ENCODE data around the gene MICU1. TPM values are rescaled to one million over a fixed set of nuclear protein-coding genes. Genes with fewer than 3 reads are reported as not detected.
"Not testable (repeated sequence)": the region's sequence is repeated elsewhere in the genome, so short reads cannot be mapped to it uniquely, and the experiment has no call there.

Gene MICU1
- total and polyA plus RNA-seq, 2 donors, result 21.2 to 25.9 TPM

DNA sequence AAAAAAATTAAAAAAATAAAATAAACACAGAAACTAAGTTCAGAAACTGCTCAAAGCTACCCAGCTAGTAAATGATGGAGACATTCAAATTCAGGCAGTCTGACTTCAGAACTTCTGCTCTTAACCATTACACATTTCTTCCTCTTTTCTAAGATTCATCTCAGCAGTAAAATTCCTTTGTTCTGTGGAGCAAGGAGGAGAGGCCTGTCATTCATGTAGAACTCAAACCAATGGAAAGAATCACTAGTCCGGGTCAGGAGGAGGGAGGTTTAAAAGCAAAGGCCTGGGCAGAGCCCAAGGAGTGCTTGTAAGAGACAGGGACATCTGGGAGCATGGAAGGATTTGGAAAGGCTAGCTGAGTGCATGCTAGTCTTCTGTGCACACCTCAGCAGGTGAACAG is 233.3 kb downstream of the MICU1 start:
- WGBS, result 97% methylated on average over 1 of the region's 1 CpG
- H3K36me3 ChIP-seq (ENCODE audit: control insufficient read depth in 2 of 2, insufficient read depth in 2 of 2, low read length in 1 of 2), result no peaks in the 10 kb centered on the region
- no peaks in the 10 kb centered on the region for H3K4me1 ChIP-seq (ENCODE audit: control insufficient read depth in 2 of 2, insufficient read depth in 2 of 2, low read length in 2 of 2)
- H3K4me3 ChIP-seq (ENCODE audit: low read length in 2 of 2), result no peak overlapping the region
- H3K9me3 ChIP-seq (ENCODE audit: control insufficient read depth in 2 of 2, insufficient read depth in 1 of 2, low read length in 1 of 2), result no peaks in the 10 kb centered on the region
- no peak for DNase-seq (ENCODE audit: low read depth in 6 of 9, low spot score in 9 of 9)
- H3K27ac ChIP-seq (ENCODE audit: low read depth in 1 of 2, low read length in 1 of 2), result no peak overlapping the region
- no peaks in the 10 kb centered on the region for H3K27me3 ChIP-seq (ENCODE audit: control insufficient read depth in 2 of 2, insufficient read depth in 1 of 2, low read length in 1 of 2)

DNA sequence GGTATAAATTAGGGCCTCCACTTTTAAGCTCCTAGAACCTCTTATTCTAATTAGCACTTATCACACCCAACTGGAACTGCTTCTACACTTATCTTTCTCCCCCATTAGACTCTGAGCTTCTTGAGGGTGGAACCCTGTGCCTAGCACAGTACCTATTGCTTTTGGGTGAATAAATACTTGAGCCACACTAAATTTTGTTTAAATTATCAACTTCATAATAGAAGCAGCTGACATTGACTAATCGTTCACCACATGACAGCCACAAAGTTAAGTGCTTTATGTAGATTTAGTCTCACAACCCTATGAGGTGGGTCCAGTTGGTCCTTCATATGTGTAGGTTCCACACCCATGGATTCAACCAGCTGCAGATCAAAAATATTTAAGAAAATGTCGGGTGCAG is 235.1 kb downstream of the MICU1 start:
- no peak overlapping the region for H3K27ac ChIP-seq (ENCODE audit: low read depth in 1 of 2, low read length in 1 of 2)
- no peaks in the 10 kb centered on the region for H3K27me3 ChIP-seq (ENCODE audit: control insufficient read depth in 2 of 2, insufficient read depth in 1 of 2, low read length in 1 of 2)
- no peaks in the 10 kb centered on the region for H3K4me1 ChIP-seq (ENCODE audit: control insufficient read depth in 2 of 2, insufficient read depth in 2 of 2, low read length in 2 of 2)
- H3K4me3 ChIP-seq (ENCODE audit: low read length in 2 of 2), result no peak overlapping the region
- WGBS, result 98% methylated on average over 2 of the region's 2 CpGs
- H3K9me3 ChIP-seq (ENCODE audit: control insufficient read depth in 2 of 2, insufficient read depth in 1 of 2, low read length in 1 of 2), result no peaks in the 10 kb centered on the region
- no peak for DNase-seq (ENCODE audit: low read depth in 6 of 9, low spot score in 9 of 9)
- H3K36me3 ChIP-seq (ENCODE audit: control insufficient read depth in 2 of 2, insufficient read depth in 2 of 2, low read length in 1 of 2), result no peaks in the 10 kb centered on the region

DNA sequence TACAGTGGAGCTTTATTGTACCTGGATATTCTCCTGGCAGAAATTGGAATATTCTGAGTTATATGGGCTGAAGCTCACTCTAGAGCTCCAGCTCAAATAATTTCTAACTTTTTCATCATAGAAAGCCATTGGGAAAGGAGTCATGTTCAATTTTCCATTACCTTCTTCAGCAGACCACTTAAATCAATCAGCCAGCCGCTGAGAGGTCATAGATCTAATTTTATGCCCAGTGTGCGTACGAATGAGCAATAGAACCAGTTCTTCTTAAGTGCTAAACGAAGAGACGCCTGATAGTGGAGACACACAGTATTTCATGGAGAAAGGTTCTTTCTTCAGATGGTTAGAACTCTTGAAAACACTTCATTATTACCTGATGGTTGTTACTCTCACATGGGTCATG is 236.2 kb downstream of the MICU1 start:
- DNase-seq (ENCODE audit: low read depth in 6 of 9, low spot score in 9 of 9), result no peak
- Histone ChIP-seq H3K4me3 (ENCODE audit: low read length in 2 of 2) (no peak overlapping the region), H3K27ac (ENCODE audit: low read depth in 1 of 2, low read length in 1 of 2) (no peak overlapping the region), H3K36me3 (ENCODE audit: control insufficient read depth in 2 of 2, insufficient read depth in 2 of 2, low read length in 1 of 2) (no peaks in the 10 kb centered on the region), H3K9me3 (ENCODE audit: control insufficient read depth in 2 of 2, insufficient read depth in 1 of 2, low read length in 1 of 2) (no peaks in the 10 kb centered on the region), H3K27me3 (ENCODE audit: control insufficient read depth in 2 of 2, insufficient read depth in 1 of 2, low read length in 1 of 2) (no peaks in the 10 kb centered on the region), H3K4me1 (ENCODE audit: control insufficient read depth in 2 of 2, insufficient read depth in 2 of 2, low read length in 2 of 2) (no peaks in the 10 kb centered on the region)
- WGBS, result 99% methylated on average over 5 of the region's 5 CpGs

DNA sequence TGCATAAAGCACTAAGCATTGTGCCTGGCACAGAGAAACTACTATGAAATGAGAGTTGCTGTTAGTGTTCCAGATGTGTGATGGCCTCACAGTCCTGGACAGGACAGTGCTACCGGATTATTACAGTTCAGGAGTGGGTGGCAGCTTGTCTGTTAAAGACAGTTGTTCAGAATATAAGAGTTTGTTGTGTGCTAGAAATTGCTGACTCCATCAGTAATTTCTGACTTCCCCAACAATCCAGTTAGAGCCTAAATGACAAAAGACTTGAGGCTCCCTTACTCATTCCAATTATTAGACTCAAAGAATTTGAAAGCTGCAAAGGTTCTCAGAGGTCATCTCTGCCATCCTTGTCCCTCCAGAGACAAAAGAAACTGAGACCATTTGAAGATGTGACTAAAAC is 236.9 kb downstream of the MICU1 start:
- H3K27me3 ChIP-seq (ENCODE audit: control insufficient read depth in 2 of 2, insufficient read depth in 1 of 2, low read length in 1 of 2), result no peaks in the 10 kb centered on the region
- H3K4me3 ChIP-seq (ENCODE audit: low read length in 2 of 2), result no peak overlapping the region
- DNase-seq (ENCODE audit: low read depth in 6 of 9, low spot score in 9 of 9), result no peak
- 96% methylated on average over 1 of the region's 1 CpG for WGBS
- H3K27ac ChIP-seq (ENCODE audit: low read depth in 1 of 2, low read length in 1 of 2), result no peak overlapping the region
- H3K4me1 ChIP-seq (ENCODE audit: control insufficient read depth in 2 of 2, insufficient read depth in 2 of 2, low read length in 2 of 2), result no peaks in the 10 kb centered on the region
- H3K36me3 ChIP-seq (ENCODE audit: control insufficient read depth in 2 of 2, insufficient read depth in 2 of 2, low read length in 1 of 2), result no peaks in the 10 kb centered on the region
- no peaks in the 10 kb centered on the region for H3K9me3 ChIP-seq (ENCODE audit: control insufficient read depth in 2 of 2, insufficient read depth in 1 of 2, low read length in 1 of 2)

DNA sequence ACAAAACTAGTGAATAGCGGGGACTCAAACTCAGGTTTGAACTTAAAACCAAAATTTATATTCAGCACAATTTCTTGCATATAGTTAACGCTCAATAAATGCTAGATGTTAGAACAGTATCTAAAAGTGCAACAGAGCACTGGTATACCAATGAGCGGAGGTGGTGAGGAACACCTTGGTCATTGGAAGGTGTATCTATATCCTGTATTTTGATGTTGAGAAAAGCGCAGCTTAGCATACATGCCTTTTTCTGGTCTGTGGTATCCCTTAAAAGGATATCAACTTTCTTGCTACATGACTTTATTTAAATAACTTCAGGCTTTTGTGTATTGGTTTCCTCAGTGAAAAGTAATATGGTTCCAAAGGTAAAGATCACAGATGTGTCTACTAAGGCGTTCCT is 237.8 kb downstream of the MICU1 start:
- Histone ChIP-seq H3K27ac (ENCODE audit: low read depth in 1 of 2, low read length in 1 of 2) (no peak overlapping the region), H3K4me1 (ENCODE audit: control insufficient read depth in 2 of 2, insufficient read depth in 2 of 2, low read length in 2 of 2) (no peaks in the 10 kb centered on the region), H3K36me3 (ENCODE audit: control insufficient read depth in 2 of 2, insufficient read depth in 2 of 2, low read length in 1 of 2) (no peaks in the 10 kb centered on the region), H3K9me3 (ENCODE audit: control insufficient read depth in 2 of 2, insufficient read depth in 1 of 2, low read length in 1 of 2) (no peaks in the 10 kb centered on the region), H3K27me3 (ENCODE audit: control insufficient read depth in 2 of 2, insufficient read depth in 1 of 2, low read length in 1 of 2) (no peaks in the 10 kb centered on the region), H3K4me3 (ENCODE audit: low read length in 2 of 2) (no peak overlapping the region)
- DNase-seq (ENCODE audit: low read depth in 6 of 9, low spot score in 9 of 9), result no peak
- WGBS, result 96% methylated on average over 5 of the region's 5 CpGs

DNA sequence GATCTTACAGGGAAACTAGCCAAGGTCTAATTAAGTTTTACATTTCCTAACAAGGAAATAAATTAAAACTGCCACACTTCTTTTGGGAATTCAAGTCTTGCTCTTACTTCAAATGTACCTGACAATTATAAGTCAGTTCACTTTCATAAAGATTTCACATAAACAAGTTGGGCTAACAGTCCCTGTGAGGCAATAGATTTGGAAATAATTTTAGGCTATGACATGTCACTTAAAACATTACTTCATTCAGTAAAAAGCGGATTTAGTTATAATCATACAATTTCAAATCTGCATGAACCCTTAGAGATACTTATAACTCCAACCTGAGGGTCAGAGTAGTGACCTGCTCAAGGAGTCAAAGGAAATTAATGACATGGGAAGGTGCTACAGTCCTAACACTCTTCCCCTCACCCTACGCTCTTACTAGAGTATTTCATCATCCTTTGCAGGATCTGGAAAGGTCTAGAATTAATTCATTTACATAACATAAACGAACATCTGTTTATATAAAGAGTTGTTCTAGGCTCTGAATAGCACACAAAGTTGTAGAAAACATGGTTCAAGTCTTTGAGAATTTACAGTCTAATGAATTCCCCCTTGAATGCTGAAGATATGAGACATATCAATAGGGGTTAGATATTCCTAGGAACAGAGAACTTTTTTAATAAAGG is 238.8 kb downstream of the MICU1 start:
- H3K9me3 ChIP-seq (ENCODE audit: control insufficient read depth in 2 of 2, insufficient read depth in 1 of 2, low read length in 1 of 2), result no peaks in the 10 kb centered on the region

DNA sequence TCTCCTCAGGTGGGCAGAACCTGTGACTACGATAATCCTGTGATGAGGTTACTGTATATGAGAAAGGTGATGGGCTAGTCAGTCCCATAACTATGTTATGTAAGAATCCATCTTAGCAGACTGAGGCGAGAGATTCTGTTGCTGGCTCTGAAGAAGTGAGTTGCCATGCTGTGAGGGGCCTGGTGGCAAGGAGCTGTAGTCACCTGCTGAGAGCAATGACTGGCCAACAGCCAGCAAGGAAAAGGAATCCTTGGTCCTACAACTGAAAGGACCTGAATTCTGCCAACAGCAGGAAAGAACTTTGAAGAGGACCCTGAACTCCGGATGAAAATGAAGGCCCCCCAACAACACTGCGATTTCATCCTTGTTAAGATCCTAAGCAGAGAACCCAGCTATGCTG is 240.2 kb downstream of the MICU1 start:
- no peaks in the 10 kb centered on the region for H3K9me3 ChIP-seq (ENCODE audit: control insufficient read depth in 2 of 2, insufficient read depth in 1 of 2, low read length in 1 of 2)
- H3K27me3 ChIP-seq (ENCODE audit: control insufficient read depth in 2 of 2, insufficient read depth in 1 of 2, low read length in 1 of 2), result no peaks in the 10 kb centered on the region
- DNase-seq (ENCODE audit: low read depth in 6 of 9, low spot score in 9 of 9), result no peak
- no peak overlapping the region for H3K27ac ChIP-seq (ENCODE audit: low read depth in 1 of 2, low read length in 1 of 2)
- WGBS, result 98% methylated on average over 4 of the region's 4 CpGs
- no peak overlapping the region for H3K4me3 ChIP-seq (ENCODE audit: low read length in 2 of 2)
- no peaks in the 10 kb centered on the region for H3K36me3 ChIP-seq (ENCODE audit: control insufficient read depth in 2 of 2, insufficient read depth in 2 of 2, low read length in 1 of 2)
- no peaks in the 10 kb centered on the region for H3K4me1 ChIP-seq (ENCODE audit: control insufficient read depth in 2 of 2, insufficient read depth in 2 of 2, low read length in 2 of 2)

More for the DNA sequence above, 238.8 kb downstream of the MICU1 start:
- no peaks in the 10 kb centered on the region for H3K4me1 ChIP-seq (ENCODE audit: control insufficient read depth in 2 of 2, insufficient read depth in 2 of 2, low read length in 2 of 2)
- 63% methylated on average over 3 of the region's 3 CpGs for WGBS
- no peaks in the 10 kb centered on the region for H3K27me3 ChIP-seq (ENCODE audit: control insufficient read depth in 2 of 2, insufficient read depth in 1 of 2, low read length in 1 of 2)
- no peak overlapping the region for H3K27ac ChIP-seq (ENCODE audit: low read depth in 1 of 2, low read length in 1 of 2)
- H3K36me3 ChIP-seq (ENCODE audit: control insufficient read depth in 2 of 2, insufficient read depth in 2 of 2, low read length in 1 of 2), result no peaks in the 10 kb centered on the region
- no peak overlapping the region for H3K4me3 ChIP-seq (ENCODE audit: low read length in 2 of 2)
- DNase-seq (ENCODE audit: low read depth in 6 of 9, low spot score in 9 of 9), result no peak

DNA sequence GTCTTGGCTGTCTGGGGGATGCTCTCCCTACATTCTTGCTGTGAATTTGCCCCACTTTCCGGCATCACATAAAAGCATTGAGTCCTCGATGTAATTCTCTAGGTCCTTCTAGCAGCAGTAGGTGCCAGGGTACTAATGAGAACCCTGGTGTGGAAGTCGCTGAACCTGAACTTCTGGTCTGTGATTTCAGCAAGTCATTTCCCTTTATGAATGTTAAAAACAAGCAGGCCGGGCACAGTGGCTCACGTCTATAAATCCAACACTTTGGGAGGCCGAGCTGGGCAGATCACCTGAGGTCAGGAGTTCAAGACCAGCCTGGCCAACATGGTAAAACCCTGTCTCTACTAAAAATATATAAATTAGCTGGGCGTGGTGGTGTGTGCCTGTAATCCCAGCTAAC is 240.9 kb downstream of the MICU1 start:
- H3K4me1 ChIP-seq (ENCODE audit: control insufficient read depth in 2 of 2, insufficient read depth in 2 of 2, low read length in 2 of 2); H3K27me3 ChIP-seq (ENCODE audit: control insufficient read depth in 2 of 2, insufficient read depth in 1 of 2, low read length in 1 of 2); H3K27ac ChIP-seq (ENCODE audit: low read depth in 1 of 2, low read length in 1 of 2); H3K4me3 ChIP-seq (ENCODE audit: low read length in 2 of 2); H3K36me3 ChIP-seq (ENCODE audit: control insufficient read depth in 2 of 2, insufficient read depth in 2 of 2, low read length in 1 of 2); DNase-seq (ENCODE audit: low read depth in 6 of 9, low spot score in 9 of 9); H3K9me3 ChIP-seq (ENCODE audit: control insufficient read depth in 2 of 2, insufficient read depth in 1 of 2, low read length in 1 of 2): not testable (repeated sequence)
- 72% methylated on average over 7 of the region's 7 CpGs for WGBS

DNA sequence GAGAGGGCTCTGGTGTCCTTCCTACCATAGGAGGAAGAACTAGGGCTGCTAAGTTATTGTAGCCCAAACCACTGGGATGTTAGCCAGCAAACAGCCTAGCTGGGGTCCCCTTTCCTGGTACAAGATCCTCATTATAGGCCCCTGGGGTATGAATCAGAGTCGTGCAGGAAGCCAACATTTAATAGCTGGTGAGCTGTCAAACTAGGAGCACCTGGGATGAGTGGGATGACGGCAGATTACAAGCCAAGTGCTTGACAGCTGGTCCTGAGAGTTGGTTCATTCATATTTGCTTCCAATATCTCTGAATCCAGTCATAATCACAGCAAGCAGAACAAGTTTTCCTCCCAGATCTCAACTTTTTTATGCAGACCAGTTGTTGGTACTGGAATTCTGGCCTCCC is 246.1 kb downstream of the MICU1 start:
- H3K36me3 ChIP-seq (ENCODE audit: control insufficient read depth in 2 of 2, insufficient read depth in 2 of 2, low read length in 1 of 2), result no peaks in the 10 kb centered on the region
- H3K27me3 ChIP-seq (ENCODE audit: control insufficient read depth in 2 of 2, insufficient read depth in 1 of 2, low read length in 1 of 2), result no peaks in the 10 kb centered on the region
- 93% methylated on average over 2 of the region's 2 CpGs for WGBS
- no peaks in the 10 kb centered on the region for H3K4me1 ChIP-seq (ENCODE audit: control insufficient read depth in 2 of 2, insufficient read depth in 2 of 2, low read length in 2 of 2)
- H3K4me3 ChIP-seq (ENCODE audit: low read length in 2 of 2), result no peak overlapping the region
- H3K27ac ChIP-seq (ENCODE audit: low read depth in 1 of 2, low read length in 1 of 2), result no peak overlapping the region
- no peaks in the 10 kb centered on the region for H3K9me3 ChIP-seq (ENCODE audit: control insufficient read depth in 2 of 2, insufficient read depth in 1 of 2, low read length in 1 of 2)
- no peak for DNase-seq (ENCODE audit: low read depth in 6 of 9, low spot score in 9 of 9)

DNA sequence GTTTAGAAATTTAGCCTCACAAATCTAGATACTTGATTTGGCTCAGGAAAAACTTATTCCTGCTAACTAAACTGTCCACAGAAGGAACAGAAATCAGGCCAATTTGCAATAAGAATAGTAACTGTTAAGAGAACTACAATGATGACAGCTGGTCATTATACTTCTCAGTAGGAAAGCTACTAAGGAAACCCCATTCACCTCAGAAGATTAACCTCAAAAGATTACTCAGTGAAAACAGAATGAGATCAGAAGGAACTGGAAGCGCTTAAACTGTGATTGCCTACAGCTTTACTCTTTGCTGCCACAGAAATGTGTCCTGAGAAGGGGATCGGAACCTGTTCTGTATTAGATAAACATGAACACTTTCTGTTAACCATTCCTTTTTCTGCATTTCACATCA is 246.8 kb downstream of the MICU1 start:
- 81% methylated on average over 2 of the region's 2 CpGs for WGBS
- no peaks in the 10 kb centered on the region for H3K27me3 ChIP-seq (ENCODE audit: control insufficient read depth in 2 of 2, insufficient read depth in 1 of 2, low read length in 1 of 2)

More for the DNA sequence above, 246.8 kb downstream of the MICU1 start:
- no peak for DNase-seq (ENCODE audit: low read depth in 6 of 9, low spot score in 9 of 9)
- H3K4me3 ChIP-seq (ENCODE audit: low read length in 2 of 2), result no peak overlapping the region
- no peaks in the 10 kb centered on the region for H3K4me1 ChIP-seq (ENCODE audit: control insufficient read depth in 2 of 2, insufficient read depth in 2 of 2, low read length in 2 of 2)
- no peak overlapping the region for H3K27ac ChIP-seq (ENCODE audit: low read depth in 1 of 2, low read length in 1 of 2)
- H3K36me3 ChIP-seq (ENCODE audit: control insufficient read depth in 2 of 2, insufficient read depth in 2 of 2, low read length in 1 of 2), result peaks cover 0 to 2% of the 10 kb centered on the region in 2 donors
- H3K9me3 ChIP-seq (ENCODE audit: control insufficient read depth in 2 of 2, insufficient read depth in 1 of 2, low read length in 1 of 2), result no peaks in the 10 kb centered on the region
